Left cardiac atrium (tissue), 4 donors: ENCODE measurements around the gene ANKRD29. TPM values are rescaled to one million over a fixed set of nuclear protein-coding genes. Genes with fewer than 3 reads are reported as not detected.
"Not testable (repeated sequence)": the region's sequence is repeated elsewhere in the genome, so short reads cannot be mapped to it uniquely, and the experiment has no call there.

Experiments used
- ATAC-seq, 2 donors: fragments of 200-7000 bp; cut with Tn5 transposase; one replicate each; pipeline ENCODE4 v1.9.1; 2020; ENCODE audit warnings: mild to moderate bottlenecking in 2 of 2, moderate library complexity in 2 of 2
- DNase-seq: peaks from one replicate; pipeline ENCODE4 v3.0.0-alpha.2; 2020
- intact Hi-C, 2 donors: fragments of 100-400 bp; cut with DNase I; formaldehyde crosslinking; loops; one replicate each; pipeline versions ENCODE4 v1.14.1 to v1.15.1; 2022 to 2023
- total RNA-seq, 2 donors: library from RNA; stranded (reverse); fragmentation: NEBNext Ultra II Directional; extraction: Animal tissue kit (Norgen Biotek cat#: 25700); gene quantifications; one replicate each; pipeline ENCODE4 v1.2.1, GENCODE V29; 2021
- donor health status: DM: no; HTN: yes; CAD: no.
- donor health status: DM: no; HTN: yes; CAD: no; lungs with severe emphysema.
- donor health status: DM: yes; HTN: yes; CAD: no.
- donor health status: Dilated cardiomyopathy.

ANKRD29 gene
- total RNA-seq, 2 donors from 2014 or later, result 4.7 to 8.5 TPM

DNA sequence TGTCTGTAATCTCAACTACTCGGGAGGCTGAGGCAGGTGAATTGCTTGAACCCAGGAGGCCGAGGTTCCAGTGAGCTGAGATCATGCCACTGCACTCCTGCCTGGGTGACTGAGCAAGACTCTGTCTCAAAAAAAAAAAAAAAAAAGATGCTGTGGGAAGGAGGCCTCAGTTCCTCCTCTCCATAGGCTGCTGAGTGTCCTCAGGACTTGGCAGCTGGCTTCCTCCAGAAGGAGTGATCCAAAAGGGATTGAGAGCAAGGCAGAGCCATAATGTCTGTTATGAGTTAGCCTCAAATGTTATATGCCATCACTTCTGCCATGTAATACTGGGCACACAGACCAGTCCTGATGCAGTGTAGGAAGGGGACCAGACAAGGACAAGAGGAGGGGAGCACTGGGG is 69.8 kb downstream of the ANKRD29 start:
- DNase-seq (no peak), ATAC-seq (no peak)
- intact Hi-C loops, result no loop called here

DNA sequence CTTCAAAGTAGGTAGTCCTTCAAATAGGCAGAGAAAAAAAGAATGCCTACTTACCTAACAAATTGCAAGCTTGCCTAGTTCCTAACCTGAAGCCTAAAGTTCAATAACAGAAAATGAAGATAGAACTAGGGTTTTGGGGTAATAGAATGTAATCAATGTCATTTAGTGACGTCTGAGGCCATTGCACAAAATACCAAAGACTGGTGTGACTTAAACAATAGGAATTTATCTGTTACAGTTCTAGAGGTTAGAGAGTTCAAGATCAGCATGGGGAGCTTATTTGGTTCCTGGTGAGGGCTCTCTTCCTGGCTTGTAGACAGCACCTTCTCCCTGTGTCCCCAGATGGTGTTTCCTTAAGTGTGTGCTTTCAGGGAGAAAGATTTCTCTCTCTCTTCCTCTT is 71.7 kb downstream of the ANKRD29 start:
- intact Hi-C loops, result no loop called here
- no peak for DNase-seq
- no peak for ATAC-seq

DNA sequence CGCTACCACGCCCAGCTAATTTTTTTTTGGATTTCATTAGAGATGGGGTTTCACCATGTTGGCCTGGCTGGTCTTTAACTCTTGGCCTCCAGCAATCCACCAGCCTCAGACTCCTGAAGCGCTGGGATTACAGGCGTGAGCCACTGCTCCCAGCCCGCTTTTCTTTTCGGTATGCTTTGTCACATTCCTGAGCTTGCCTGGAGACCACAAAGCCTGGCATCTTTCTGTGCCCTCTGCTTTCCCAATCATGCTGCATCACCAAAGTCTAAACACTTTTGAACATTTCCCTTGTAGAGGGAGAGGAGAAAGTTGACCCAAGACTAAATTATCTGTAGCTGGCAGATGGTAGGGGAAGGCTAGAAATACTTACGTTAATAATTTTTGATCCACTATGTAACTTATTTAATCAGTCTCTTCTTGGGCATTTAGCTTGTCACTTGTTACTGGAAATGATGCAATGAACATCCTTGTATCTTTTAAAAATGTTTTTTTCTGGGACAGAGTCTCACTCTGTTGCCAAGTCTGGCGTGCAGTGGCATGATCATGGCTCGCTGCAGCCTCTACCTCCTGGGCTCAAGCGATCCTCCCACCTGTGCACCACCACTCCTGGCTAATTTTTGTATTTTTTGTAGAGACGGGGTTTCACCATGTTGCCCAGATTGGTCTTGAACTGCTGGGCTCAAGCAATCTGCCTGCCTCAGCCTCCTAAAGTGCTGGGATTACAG is 73.7 kb downstream of the ANKRD29 start:
- ATAC-seq (no peak), DNase-seq (no peak)
- intact Hi-C loops, result loop anchor here in 1 of 2 donors (5.0 kb wide), 2 partner anchors 72 to 87 kb away; partner anchors contain the start of gene RMC1

DNA sequence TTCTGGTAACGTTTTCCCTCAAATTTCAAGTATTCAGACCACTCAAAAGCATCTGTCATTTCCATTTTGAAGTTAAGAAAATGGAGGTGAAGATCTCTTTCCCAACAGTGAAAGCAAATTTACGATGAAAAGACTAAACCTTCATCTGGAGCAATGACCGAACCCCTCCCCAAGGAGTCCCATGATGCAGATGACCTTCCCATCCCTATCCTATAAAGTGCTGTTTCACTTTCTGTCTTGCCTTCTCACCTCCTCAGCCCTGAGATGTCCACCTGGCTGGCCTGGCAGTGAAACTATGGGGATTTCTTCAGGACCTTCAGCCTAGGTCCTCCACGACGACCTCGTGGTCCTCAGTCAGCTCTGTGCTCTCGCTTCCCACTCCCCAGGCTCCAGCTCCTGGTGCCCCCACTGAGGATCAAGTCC is 75.5 kb downstream of the ANKRD29 start:
- intact Hi-C loops, result loop anchor here in 1 of 2 donors (5.0 kb wide), 2 partner anchors 70 to 85 kb away; partner anchors contain the start of gene RMC1
- DNase-seq, result no peak
- ATAC-seq, result no peak

DNA sequence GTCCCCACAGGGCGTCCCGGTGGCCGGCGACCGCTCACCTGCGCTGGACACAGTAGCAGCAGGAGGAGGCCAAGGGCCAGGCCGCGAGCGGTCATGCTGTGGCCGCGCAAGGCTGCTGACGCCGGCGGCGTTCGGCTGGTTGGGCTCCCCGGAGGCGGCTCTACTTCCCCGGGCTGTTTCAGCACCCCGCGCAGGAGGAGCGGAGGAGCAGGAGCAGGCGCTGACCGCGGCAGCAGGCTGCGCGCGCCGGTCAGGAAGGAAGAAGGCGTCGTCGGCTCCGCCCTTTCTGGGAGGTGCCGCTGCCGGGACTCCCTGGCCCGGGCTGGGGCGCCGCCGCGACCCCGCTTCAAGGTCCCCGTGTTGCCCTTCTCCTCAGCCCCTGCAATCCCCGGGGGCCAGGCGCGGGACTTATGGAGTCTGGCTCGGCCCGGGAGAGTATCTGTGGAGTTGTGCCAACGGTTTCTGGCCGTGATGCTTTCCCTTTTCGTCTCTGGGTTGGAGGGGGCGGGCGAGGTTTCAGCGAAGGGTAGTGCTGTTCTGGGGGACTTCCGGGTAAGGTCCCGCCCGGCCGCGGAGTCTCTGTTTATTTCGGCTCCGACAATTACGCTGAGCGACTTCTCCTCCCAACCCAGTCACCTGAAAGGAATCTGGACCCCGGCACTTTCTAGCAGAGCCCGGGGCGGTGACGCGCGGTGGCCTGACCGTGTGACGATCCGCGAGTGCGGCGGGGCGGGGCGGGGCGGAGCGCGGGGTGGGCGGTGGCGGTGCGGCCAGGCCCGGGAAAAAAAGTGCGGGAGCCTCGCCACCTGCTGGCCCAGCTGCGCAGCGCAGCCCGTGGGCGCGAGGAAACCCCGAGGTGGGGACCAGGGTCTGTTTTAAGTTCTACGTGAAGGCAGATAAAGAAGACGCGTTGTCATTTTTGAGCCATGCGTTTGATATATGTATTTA is 76.2 kb downstream of the ANKRD29 start, which contains the start of gene NPC1:
Gene NPC1, minus strand, starts transcription at position 258 of the 948 bp plus-strand sequence. Its CDS starts 163 bp downstream, at position 95.
- DNase-seq (peak; percentile 96), ATAC-seq (peak; percentile 98 to 99)
- intact Hi-C loops, result loop anchor here in 1 of 2 donors (5.0 kb wide), 2 partner anchors 69 to 84 kb away; partner anchors contain the start of gene RMC1

DNA sequence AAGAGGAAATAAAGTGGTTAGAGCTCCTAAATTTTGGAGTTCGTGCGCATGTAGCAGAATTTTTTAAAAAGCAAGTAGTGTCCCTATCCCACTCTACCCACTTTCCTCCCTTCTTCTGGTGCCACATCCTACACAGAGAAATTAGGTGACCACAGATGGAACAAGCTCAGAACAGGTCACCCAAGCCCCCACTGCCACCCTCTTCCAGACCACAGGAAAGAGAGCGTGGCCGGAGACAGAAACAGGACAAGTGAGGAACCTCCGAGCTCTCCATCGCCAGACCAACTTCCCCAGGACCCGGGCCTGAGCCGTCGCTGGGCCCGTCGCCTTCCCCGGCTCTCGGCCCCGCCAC is 76.8 kb downstream of the ANKRD29 start:
- ATAC-seq (no peak), DNase-seq (no peak)
- intact Hi-C loops, result loop anchor here in 1 of 2 donors (5.0 kb wide), 2 partner anchors 69 to 84 kb away; partner anchors contain the start of gene RMC1

DNA sequence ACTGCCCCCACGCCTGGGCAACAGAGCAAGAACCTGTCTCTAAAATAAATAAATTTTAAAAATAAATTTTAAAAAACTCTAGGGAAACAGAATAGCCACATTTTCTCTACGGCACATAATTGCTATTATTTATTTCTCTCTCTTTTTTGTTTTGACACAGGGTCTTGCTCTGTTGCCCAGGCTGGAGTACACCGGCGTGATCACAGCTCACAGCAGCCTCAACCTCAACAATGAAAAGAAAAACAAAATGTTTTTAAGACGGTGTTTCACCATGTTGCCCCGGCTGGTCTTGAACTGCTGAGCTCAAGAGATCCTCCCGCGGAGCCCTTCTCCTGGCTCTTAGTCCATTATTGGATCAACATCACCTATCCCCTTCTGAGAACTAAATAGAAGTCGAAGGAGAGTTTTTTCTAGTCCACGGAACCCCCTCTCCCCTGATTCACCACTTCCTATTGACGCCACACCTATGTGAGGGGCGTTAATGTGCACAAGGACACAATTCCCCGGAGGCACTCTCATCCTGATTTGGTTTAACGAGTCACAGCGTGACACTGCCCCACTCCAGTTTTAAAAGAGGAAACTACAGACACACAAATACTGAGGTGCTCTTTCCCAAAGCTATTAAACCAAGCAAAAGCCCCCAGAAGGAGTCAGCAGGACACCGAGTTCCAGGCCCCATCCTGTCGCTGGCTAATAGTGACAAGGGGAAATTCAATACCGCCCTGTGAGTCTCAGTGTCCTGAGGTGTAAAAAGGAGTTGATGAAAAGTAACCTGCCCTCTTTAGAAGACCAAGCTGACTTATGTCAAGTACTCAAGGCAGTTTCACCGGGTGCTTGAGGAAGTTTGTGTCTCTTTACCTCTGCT is 77.5 kb downstream of the ANKRD29 start:
- peak; percentile 34 for DNase-seq
- ATAC-seq, result peak in 1 of 2 donors; percentile 3
- intact Hi-C loops, result loop anchor here in 1 of 2 donors (5.0 kb wide), 2 partner anchors 68 to 83 kb away; partner anchors contain the start of gene RMC1

DNA sequence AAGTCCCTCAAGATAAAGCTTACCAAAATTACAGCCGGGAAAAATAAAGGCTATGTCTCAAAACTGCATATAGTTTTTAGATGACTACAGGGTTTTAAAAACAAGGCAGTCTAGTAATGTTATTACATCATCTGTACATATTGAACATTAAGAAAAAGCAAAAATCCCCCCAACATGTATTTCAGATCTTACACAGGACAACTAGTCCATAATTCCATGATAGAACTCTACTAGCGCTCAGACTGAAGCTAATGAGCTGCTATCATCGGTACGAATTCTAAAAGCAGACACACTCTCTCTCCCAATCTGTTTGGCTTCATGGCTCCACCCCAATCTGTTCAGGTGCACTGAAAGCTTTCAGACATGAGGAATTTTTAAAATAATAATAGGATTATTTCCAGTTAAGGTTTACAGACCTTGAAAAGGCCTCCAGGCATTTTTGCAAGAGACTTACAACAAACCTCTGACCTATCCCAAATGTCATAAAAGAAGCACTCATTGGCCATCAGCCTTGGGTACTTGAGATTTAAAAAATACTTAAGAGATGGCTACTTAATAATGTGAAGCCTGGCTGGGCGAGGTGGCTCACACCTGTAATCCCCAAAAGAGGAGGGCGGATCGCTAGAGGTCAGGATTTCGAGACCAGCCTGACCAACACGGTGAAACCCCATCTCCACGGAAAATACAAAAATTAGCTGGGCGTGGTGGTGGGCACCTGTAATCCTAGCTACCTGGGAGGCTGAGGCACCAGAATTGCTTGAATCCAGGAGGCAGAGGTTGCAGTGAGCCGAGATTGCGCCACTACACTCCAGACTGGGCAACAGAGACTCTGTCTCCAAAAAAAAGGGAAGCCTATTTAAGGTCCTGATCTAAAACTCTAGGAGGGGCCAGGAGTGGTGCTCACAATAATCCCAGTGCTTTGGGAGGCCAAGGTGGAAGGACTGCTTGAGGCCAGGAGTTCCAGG is 78.4 kb downstream of the ANKRD29 start:
- intact Hi-C loops, result no loop called here
- DNase-seq (no peak), ATAC-seq (no peak)

DNA sequence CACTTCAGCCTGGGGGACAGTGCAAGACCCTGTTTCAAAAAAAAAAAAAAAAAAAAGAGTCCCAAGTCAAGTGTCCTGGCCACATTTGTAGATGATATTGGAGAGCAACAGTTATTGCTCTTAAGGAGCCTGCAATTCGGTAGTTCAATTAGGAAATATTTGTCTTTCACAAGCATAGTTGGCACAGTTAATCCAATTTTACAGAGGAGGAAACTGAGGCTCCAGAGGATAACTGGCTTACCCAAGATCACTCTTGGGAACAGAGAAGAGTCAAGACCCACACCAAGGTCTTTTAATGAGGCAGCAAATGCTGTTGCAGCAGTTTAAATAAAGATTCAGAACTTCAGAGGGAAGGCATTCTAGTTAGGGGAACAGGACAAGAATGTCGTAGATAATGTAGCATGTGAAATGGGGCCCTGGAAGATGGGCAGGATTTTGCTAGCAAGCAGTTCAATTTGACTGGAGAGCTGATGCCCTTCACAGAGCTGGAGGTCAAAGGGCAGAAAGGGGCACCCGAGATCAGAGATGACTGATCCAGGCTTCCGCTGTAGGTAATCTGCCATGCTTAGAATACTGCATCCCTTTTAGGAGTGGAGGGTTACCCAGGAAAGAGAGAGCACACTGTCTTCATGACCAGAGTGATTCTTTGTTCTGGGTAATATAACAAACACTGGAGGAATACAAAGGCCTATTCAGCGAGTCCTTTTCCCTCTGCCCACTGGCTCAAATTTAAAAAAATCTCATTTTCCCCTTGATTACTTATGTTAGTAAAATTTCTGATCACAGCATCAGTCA is 79.4 kb downstream of the ANKRD29 start:
- ATAC-seq (no peak), DNase-seq (no peak)
- intact Hi-C loops, result no loop called here

DNA sequence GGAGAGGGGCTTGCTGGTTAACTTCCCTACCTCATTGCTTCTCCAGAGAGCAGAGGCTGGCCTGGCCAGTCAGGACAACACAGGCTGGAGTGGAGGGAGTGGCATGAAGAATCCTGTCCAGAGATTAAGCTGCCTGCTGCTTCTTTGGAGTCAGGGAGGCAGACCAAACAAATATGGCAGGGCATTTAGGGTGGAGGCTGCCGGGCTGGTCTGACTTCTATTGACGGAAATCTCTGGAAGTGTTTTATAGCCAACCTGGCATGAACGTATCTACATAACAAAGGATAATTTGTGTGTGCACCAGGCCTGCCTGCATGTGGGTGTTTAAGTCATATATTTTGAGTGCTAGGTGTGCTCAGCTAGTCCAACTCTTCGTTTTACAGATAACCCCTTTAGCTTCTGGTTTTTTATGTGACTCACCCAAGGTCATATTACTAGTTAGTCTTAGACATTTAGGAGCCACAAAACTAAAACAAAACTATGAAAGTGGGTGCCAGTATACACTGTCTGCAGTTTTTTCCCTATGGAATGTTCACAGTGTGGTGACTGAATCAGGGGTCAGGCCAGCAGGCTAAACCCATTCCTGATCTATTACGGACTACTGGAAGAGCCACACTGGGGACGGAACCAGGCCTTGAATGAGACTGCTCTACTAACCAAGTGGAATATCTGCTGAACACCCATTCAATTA is 81.9 kb downstream of the ANKRD29 start:
- DNase-seq (no peak), ATAC-seq (no peak)
- intact Hi-C loops, result no loop called here

DNA sequence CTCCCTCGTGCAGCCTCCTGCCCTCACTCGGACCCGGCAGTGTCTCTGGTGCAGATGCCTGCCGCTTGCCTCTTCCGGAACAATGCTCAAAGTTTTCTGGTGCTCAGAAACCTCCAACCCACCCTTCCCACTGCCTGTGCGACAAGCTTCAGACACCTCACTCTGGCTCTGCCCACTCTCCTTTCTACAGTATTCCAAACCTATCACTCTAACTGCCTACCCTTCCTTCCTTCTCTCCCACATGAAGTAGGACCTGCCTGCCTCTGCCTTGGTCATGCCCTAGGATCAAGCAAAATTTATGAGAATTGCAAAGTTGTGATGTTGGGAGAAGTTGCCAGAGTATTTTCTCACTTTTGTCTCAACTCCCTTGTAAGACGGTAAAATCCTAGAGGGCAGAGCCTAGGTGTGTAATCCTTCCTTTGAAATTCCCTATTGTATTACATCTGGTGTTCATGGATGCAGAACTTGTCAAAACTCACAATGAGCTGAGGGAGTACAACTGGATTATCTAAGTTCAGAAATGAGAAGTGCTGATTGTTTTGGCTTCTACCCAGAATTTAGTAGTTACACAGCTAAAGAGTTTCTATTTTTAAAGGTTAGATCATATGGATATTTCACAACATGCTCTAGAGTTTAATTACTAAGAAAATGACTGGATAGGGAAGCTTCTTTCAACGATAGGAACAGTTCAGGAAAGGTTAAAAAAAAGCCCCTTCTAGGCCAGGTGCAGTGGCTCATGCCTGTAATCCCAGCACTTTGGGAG is 83.6 kb downstream of the ANKRD29 start:
- no peak for DNase-seq

DNA sequence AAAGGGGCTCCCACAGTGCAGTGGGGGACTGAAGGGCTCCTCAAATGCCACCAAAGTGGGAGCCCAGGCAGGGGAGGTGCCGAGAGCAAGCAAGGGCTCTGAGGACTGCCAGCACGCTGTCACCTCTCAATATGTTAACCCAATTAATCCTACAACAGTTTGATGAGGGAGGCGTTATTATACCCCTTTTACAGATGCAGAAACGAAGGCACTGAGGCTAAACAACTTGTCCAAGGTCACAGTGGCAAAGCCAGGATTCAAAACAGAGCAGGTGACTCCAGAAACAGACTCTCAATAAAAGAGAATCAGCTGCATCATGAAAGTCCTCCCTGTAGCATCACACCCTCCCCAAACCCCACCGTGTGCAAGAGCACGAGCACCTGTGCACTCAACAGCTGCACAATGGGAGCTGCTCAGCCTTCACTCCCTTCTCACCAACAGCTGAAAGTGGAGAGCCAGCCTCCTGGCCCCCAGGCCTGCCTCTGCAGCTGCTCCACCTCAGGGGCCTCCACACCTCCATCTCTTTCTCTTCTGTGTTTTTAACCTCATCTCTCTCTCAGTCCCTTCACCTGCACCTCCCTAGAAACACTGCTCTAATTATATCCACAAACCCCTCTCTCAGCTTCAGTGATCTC is 84.5 kb downstream of the ANKRD29 start:
- no peak for DNase-seq
- no peak for ATAC-seq
- intact Hi-C loops, result no loop called here

More for the DNA sequence above, 83.6 kb downstream of the ANKRD29 start:
- peak in 1 of 2 donors; percentile 74 for ATAC-seq
- intact Hi-C loops, result no loop called here

DNA sequence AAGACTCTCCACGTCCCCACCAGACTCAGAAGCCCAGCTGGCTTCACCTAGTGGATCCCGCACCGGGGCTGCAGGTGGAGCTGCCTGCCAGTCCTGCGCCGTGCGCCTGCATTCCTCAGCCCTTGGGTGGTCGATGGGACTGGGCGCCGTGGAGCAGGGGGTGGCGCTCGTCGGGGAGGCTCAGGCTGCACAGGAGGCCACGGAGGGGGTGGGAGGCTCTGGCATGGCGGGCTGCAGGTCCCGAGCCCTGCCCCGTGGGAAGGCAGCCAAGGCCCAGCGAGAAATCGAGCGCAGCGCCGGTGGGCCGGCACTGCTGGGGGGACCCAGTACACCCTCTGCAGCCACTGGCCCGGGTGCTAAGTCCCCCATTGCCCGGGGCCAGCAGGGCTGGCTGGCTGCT is 85.2 kb downstream of the ANKRD29 start:
- ATAC-seq, DNase-seq, intact Hi-C loops: not testable (repeated sequence)

DNA sequence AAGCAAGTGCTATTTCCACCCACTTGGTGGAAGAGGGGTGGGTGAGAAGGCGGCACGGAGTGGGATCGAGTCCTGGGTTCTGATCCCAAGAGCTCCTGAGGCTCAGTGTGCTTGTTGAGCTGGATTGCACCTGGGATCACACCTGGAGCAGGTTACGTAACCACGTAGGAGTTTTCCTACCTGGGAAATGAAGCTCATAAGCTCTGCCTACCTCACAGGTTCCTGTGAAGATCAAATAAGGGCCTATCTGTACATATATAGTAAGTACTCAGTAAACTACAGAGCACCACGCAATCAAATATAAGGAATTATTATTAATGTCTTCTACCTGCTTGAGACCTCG is 87.4 kb downstream of the ANKRD29 start:
- no peak for DNase-seq
- ATAC-seq, result no peak
- intact Hi-C loops, result no loop called here

DNA sequence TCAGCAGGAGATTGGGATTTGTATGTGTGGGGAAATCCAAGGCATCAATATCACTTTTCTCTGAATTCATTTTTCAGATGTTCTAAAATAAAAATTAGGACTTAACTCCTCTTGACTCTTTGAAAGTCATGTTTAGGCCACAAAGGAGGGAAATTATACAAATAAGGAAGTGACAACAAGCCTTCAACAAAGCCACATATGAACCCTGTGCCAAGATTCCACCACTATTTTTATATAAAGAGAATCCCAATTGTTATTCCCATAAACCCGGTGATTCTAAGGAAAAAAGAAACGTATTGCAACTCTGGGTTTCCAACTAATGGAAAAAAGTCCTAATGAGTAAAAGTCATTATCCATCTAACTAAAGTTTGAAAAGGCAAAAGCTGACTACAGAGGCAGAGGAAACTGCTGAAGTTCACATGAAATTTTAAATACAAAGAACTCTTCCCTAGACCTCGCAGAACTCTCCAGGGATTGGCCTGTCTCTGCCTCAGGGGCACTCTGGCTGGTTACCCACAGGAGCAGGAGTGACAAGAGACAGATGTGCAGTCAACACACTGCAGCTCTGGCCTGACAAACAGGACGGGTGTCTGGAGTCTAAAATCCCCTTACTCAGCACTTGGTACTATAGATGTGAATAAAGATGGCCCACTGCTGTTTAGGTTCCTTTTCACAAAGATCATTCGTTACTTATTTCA is 88.0 kb downstream of the ANKRD29 start:
- DNase-seq (no peak), ATAC-seq (no peak)
- intact Hi-C loops, result no loop called here
